HG03196 (cell line): ENCODE data around the gene LRRC49.
"Not testable (repeated sequence)": the region's sequence is repeated elsewhere in the genome, so short reads cannot be mapped to it uniquely, and the experiment has no call there.

ENCODE experiments used
- ATAC-seq: cut with Tn5 transposase; IDR thresholded peaks from one replicate; pipeline ENCODE4 v1.9.1; 2021; ENCODE audit not compliant: unreplicated experiment

LRRC49 gene

GRCh38 chr15:70892002-70892911, at the start of gene LRRC49, which contains the start of gene THAP10:
Gene LRRC49, plus strand, starts transcription at chr15:70892826. Its CDS starts 69 bp downstream, at chr15:70892895.
Gene THAP10, minus strand, starts transcription at chr15:70892433. Its CDS starts 161 bp downstream, at chr15:70892272.
- ATAC-seq: peak; percentile 75

GRCh38 chr15:70845602-70846360, 46.8 kb upstream of the LRRC49 start:
- no peak for ATAC-seq

DNA sequence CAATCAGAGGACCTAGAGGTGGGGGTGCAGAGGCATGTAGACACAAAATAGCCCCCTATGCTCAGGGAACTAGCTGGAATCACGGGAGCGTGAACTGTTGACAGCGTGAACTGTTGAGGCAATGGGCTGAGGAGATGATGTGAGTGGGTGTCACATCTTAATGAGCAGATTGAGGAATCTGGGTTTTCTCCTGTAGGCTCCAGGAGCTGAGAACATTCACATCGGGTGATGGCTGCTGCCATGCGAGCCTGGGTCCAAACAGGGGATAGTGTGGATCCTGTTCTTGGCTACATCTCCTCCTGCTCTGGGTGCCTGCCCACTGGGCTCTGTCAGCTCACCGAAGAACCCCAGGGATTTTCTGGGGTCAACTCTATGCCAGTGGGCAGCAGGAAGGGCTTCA, 40.7 kb upstream of the LRRC49 start:
- no peak for ATAC-seq

GRCh38 chr15:70852501-70853317, 39.9 kb upstream of the LRRC49 start:
- ATAC-seq: no peak

GRCh38 chr15:70853318-70853972, 39.2 kb upstream of the LRRC49 start:
- no peak for ATAC-seq

GRCh38 chr15:70853973-70854665, 38.5 kb upstream of the LRRC49 start, which contains the start of gene LARP6:
Gene LARP6, minus strand, starts transcription at chr15:70854157. Its CDS starts 69 bp downstream, at chr15:70854088.
- no peak for ATAC-seq

GRCh38 chr15:70854666-70854976, 38.0 kb upstream of the LRRC49 start:
- no peak for ATAC-seq

DNA sequence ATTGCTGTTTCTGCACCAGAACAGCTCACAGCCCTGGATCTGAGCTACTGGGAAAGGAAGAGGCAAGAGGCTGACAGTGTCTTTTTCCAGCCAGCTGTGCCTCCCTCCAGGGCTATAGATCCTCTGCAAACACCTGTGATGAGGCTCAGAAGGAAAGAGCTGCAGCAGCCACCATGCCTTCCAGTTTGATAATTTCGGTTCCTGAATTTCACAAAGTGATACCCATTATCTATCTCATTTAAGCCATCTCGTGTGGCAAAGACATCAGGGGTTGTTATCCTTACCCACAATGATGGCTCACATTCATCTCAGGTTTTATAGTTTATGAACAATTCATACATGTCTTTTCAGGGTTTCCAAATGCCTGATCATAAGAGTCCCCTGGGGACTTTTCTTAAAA, 36.9 kb upstream of the LRRC49 start:
- ATAC-seq: no peak

DNA sequence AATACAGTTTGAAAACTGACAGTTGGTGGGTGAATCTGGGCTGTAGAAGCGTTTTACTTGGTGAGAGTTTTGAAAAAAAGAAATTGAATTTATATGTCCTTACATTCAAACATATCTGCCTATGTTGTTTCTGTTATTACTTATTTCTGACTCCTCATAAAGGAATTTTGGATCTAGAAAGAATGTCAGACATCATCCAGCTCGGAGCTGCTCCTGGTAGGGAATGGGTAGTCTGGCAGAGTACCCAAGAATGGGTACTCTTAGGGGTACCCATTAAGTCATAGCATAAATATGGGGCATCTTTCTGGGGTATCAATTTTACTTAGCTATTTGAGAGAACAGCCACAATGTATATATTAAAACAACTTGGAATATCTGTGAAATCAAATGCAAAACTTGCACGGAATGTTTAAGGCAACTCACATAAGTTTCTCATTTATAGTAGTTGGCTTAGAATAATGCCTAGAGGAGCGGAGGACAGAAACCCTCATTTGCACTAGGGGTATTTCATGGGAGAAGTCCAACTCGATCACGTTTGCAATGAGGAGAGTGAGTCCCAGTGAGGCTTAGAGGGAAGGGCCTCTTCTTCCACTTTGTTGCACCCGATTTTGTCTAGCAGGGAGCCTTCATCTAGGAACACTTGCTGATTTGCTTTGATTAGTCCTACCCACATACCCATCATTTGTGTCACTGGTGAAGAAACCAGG, 36.3 kb upstream of the LRRC49 start:
- ATAC-seq: no peak

- no peak for ATAC-seq
Measured at GRCh38 chr15:70856884-70857561, 35.6 kb upstream of the LRRC49 start.

GRCh38 chr15:70857562-70858285, 34.9 kb upstream of the LRRC49 start:
- no peak for ATAC-seq

GRCh38 chr15:70858614-70859321, 33.9 kb upstream of the LRRC49 start:
- ATAC-seq: not testable (repeated sequence)

- ATAC-seq: no peak
Measured at GRCh38 chr15:70859322-70859908, 33.2 kb upstream of the LRRC49 start.

DNA sequence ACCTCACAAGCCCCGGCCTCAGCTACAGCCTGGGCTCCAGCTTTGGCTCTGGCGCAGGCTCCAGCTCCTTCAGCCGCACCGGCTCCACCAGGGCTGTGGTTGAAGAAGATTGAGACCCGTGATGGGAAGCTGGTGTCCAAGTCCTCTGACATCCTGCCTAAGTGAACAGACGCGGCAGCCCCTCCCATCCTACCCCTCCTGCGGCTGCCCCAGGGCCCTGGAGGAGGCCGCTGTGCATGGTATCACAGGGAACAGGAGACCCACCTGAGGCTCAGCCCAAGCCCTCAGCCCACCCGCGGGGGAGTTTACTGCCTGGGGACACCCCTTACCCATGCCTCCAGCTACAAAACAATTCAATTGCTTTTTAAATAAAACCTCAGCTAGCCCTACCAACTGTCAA, 32.6 kb upstream of the LRRC49 start:
- ATAC-seq: no peak

DNA sequence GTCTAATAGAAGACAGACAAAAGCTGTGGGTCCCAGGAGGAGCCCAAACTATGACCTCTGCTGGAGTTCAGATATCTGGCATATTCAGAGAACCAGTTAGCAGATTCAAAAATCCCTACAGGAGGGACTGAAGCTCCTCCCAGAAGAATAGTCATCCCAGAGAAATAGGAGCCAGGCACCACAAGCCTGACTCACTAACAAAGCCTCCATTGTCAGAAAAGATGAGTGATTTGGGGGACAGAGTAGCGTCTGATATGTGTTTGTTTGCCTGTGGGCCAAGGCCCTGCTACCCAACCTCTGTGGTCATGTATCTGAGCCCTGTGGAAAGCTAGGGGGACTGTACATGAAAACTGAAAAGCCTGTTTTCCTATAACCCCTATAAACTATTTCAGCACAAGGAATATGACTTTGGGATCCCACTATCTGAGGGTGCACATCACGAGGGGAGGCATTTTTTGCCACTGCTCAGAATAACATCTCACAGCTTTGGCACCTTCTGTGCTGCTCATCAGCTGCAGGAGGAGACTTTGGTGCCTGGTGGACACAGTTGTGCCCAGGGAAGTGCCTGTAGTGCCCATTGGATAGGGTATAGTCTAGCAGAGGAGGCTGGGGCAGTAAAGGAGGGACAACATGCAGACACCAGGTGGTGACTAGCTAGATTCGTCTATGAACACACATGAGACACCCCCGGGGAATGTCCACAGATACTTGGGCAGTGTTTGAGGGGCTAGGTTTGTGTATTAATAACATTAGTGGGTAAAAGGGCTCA, 29.0 kb upstream of the LRRC49 start:
- no peak for ATAC-seq

- ATAC-seq: no peak
Measured at GRCh38 chr15:70866982-70867641, 25.5 kb upstream of the LRRC49 start.
